ENCODE data around the gene DRC7.

- TF ChIP-seq POLR2AphosphoS5 (IDR thresholded peaks at IDR 0.05; ENCODE audit: borderline replicate concordance, low read depth, low read length) (no peak), EZH2 (IDR thresholded peaks at IDR 0.05) (no peak), FOXP2 (optimal IDR thresholded peaks at IDR 0.05; ENCODE audit: control extremely low read depth, extremely low read length, insufficient read depth) (no peak)
Observed at GRCh38 chr16:57696240-57696639, 1.6 kb downstream of the DRC7 start.
